GM12878 (cell line): Measurements from ENCODE around the gene MSI2. TPM values are rescaled to one million over a fixed set of nuclear protein-coding genes. Genes with fewer than 3 reads are reported as not detected.

Experiments used
- ATAC-seq: fragments of 200-7000 bp; cut with Tn5 transposase; 3 replicates; pipeline ENCODE4 v1.9.1; 2020; ENCODE audit warnings: mild to moderate bottlenecking, moderate library complexity
- BruUV-seq: library from RNA; stranded (reverse); fragments of 400-500 nt; replicated peaks from 2 replicates; lab custom pipeline; 2021; lab: Mats Ljungman, UMichigan
- CTCF ChIA-PET: fragments of 300-600 bp; sonication (Branson Sonifier 250); formaldehyde crosslinking; extraction: SDS; loops from one replicate; lab custom pipeline; 2021; ENCODE audit warnings: inconsistent platforms; lab: Yijun Ruan, JAX
- POLR2A ChIA-PET: fragments of 350-600 bp; formaldehyde crosslinking; extraction: SDS; loops from one replicate; lab custom pipeline; 2021; ENCODE audit warnings: inconsistent platforms; lab: Charles Lee
- RAD21 ChIA-PET: fragments of 300-600 bp; sonication (Branson Sonifier 250); formaldehyde crosslinking; loops from one replicate; lab custom pipeline; 2023; ENCODE audit warnings: antibody characterized with exemption; ENCODE audit not compliant: unreplicated experiment; lab: Charles Lee
- SMC1A ChIA-PET: fragments of 300-600 bp; sonication (Branson Sonifier 250); formaldehyde crosslinking; loops from one replicate; lab custom pipeline; 2023; ENCODE audit not compliant: unreplicated experiment, uncharacterized antibody; lab: Charles Lee
- DNase-seq: peaks from one replicate; pipeline ENCODE4 v3.0.0-alpha.2; 2011; ENCODE audit warnings: low read depth, low spot score
- FAIRE-seq: peaks from 3 replicates; lab custom pipeline; 2011; peaks lifted over from hg19 to GRCh38; lab: Jason Lieb, UNC
- H2AFZ ChIP-seq: 2 replicates; pipeline ENCODE4 v1.6.0; 2011; ENCODE audit warnings: low read depth, low read length, control low read depth; ENCODE audit not compliant: control insufficient read depth
- H3K27ac ChIP-seq: 2 replicates; pipeline ENCODE4 v1.5.1; 2011; ENCODE audit warnings: control low read depth; ENCODE audit not compliant: control insufficient read depth, insufficient read depth
- H3K27me3 ChIP-seq, 2 experiments: replicated peaks in 1 of 2; 2 replicates each; pipeline versions ENCODE4 v1.6.0 to v1.6.1; 2011; ENCODE audit warnings: low read length in 1 of 2; ENCODE audit not compliant: control insufficient read depth in 2 of 2, insufficient read depth in 2 of 2
- H3K36me3 ChIP-seq, 2 experiments: 2 replicates each; pipeline ENCODE4 v1.5.1; 2011; ENCODE audit warnings: low read length in 1 of 2; ENCODE audit not compliant: control insufficient read depth in 2 of 2, insufficient read depth in 2 of 2
- H3K4me1 ChIP-seq: 2 replicates; pipeline ENCODE4 v1.6.1; 2011; ENCODE audit warnings: mild to moderate bottlenecking, low read length, moderate library complexity, mixed read lengths; ENCODE audit not compliant: control insufficient read depth, insufficient read depth
- H3K4me2 ChIP-seq: 2 replicates; pipeline ENCODE4 v1.6.0; 2011; ENCODE audit warnings: control low read depth; ENCODE audit not compliant: control insufficient read depth, insufficient read depth
- H3K4me3 ChIP-seq: fragments of 200-600 bp; sonication (generic); 2 replicates; pipeline ENCODE4 v1.5.1; 2016
- H3K79me2 ChIP-seq: 2 replicates; pipeline ENCODE4 v1.6.0; 2011; ENCODE audit warnings: low read length; ENCODE audit not compliant: control insufficient read depth, insufficient read depth
- H3K9ac ChIP-seq: 2 replicates; pipeline ENCODE4 v1.8.0; 2011; ENCODE audit warnings: low read length, control low read depth, mixed read lengths; ENCODE audit not compliant: control insufficient read depth, insufficient read depth
- H3K9me3 ChIP-seq: replicated peaks from 3 replicates; pipeline ENCODE4 v1.5.1; 2011; ENCODE audit warnings: mild to moderate bottlenecking, low read length; ENCODE audit not compliant: control insufficient read depth, insufficient read depth
- H4K20me1 ChIP-seq: 2 replicates; pipeline ENCODE4 v1.6.0; 2011; ENCODE audit not compliant: control insufficient read depth, insufficient read depth
- BRCA1 ChIP-seq: IDR thresholded peaks from 2 replicates; pipeline ENCODE4 v1.6.1; 2011; ENCODE audit warnings: low read depth, low read length, improper control_type of control experiment
- CEBPB ChIP-seq, 2 experiments: fragments of 150-350 bp in 1 of 2; IDR thresholded peaks; 2 replicates each; pipeline ENCODE4 v1.6.1; 2012 to 2014; ENCODE audit warnings: low read depth in 2 of 2, low read length in 2 of 2, borderline replicate concordance in 1 of 2, inconsistent platforms in 1 of 2
- FOS ChIP-seq: IDR thresholded peaks from 3 replicates; pipeline ENCODE4 v1.6.1; 2011; ENCODE audit warnings: borderline replicate concordance; ENCODE audit not compliant: insufficient read length; ENCODE audit errors: extremely low read depth
- MEF2B ChIP-seq: fragments of 450-650 bp; IDR thresholded peaks from 2 replicates; pipeline ENCODE4 v1.6.1; 2018; ENCODE audit warnings: mild to moderate bottlenecking, moderate library complexity; ENCODE audit not compliant: partially characterized antibody, poor library complexity, severe bottlenecking
- PML ChIP-seq: IDR thresholded peaks from 2 replicates; pipeline ENCODE4 v1.6.1; 2012; ENCODE audit warnings: low read length, inconsistent platforms
- SMC3 ChIP-seq: IDR thresholded peaks from 2 replicates; pipeline ENCODE4 v1.6.1; 2011; ENCODE audit warnings: low read length, improper control_type of control experiment, borderline replicate concordance
- SUZ12 ChIP-seq: fragments of 200-600 bp; sonication (generic); IDR thresholded peaks from one replicate; pipeline ENCODE4 v1.6.1; 2018; ENCODE audit warnings: antibody characterized with exemption, mild to moderate bottlenecking; ENCODE audit not compliant: unreplicated experiment
- TBL1XR1 ChIP-seq: IDR thresholded peaks from 2 replicates; pipeline ENCODE4 v1.6.1; 2012; ENCODE audit warnings: low read depth, low read length, improper control_type of control experiment
- YY1 ChIP-seq: IDR thresholded peaks from 2 replicates; pipeline ENCODE4 v1.6.1; 2011; ENCODE audit warnings: low read depth, mild to moderate bottlenecking, low read length
- ZNF384 ChIP-seq: IDR thresholded peaks from 2 replicates; pipeline ENCODE4 v1.6.1; 2012; ENCODE audit warnings: low read depth, mild to moderate bottlenecking, low read length, improper control_type of control experiment, borderline replicate concordance
- ZNF622 ChIP-seq: fragments of 450-650 bp; IDR thresholded peaks from 2 replicates; pipeline ENCODE4 v1.6.1; 2017; ENCODE audit warnings: mild to moderate bottlenecking, inconsistent platforms
- WGBS: methylation state at CpG from one replicate; pipeline ENCODE4 v1.1.6; 2016; ENCODE audit warnings: low lambda C conversion rate; ENCODE audit not compliant: insufficient replicate concordance, insufficient coverage; ENCODE audit errors: missing lambda C conversion rate; 5-methylcytosine and 5-hydroxymethylcytosine counted together
- in situ Hi-C: fragments of 300-500 bp; cut with MboI; formaldehyde crosslinking; loops from 9 replicates; pipeline ENCODE4 v1.14.3; 2018; ENCODE audit warnings: mixed read lengths
- intact Hi-C: fragments of 100-400 bp; cut with micrococcal nuclease; formaldehyde crosslinking; loops from one replicate; pipeline ENCODE4 v1.14.2; 2022; ENCODE audit not compliant: unreplicated experiment
- polyA plus RNA-seq, 11 experiments: library from polyadenylated mRNA; depleted of rRNA in 4 of 11; unstranded in 6 of 11; stranded (reverse) in 5 of 11; fragments of >200 nt; fragmentation: Nextera tagmentation in 4 of 11; fragmentation: Illumina TruSeq in 1 of 11; extraction: Ambion mirVana in 4 of 11; extraction: Trizol in 1 of 11; gene quantifications; 1 replicate in 1 of 11; 2 replicates in 10 of 11; pipeline versions ENCODE4 v1.2.1 to v1.2.3, GENCODE V29; 2011 to 2016; ENCODE audit warnings: inconsistent platforms in 2 of 11, missing spikeins in 2 of 11, low read depth in 1 of 11
- total RNA-seq, 4 experiments: library from RNA; depleted of rRNA in 3 of 4; stranded (reverse); fragments of >200 nt in 3 of 4; fragmentation: Illumina TruSeq in 1 of 4; extraction: Trizol in 1 of 4; gene quantifications; 2 replicates each; pipeline versions ENCODE4 v1.2.1 to v1.2.3, GENCODE V29; 2013 to 2021
- TF ChIP-seq, protein P1 (sequence below): fragments of 450-650 bp; IDR thresholded peaks from 2 replicates; pipeline ENCODE4 v1.6.1; 2016; ENCODE audit warnings: mild to moderate bottlenecking, moderate library complexity, borderline replicate concordance
- TF ChIP-seq, protein P2 (sequence below): IDR thresholded peaks from 2 replicates; pipeline ENCODE4 v1.6.1; 2012; ENCODE audit warnings: low read depth, low read length, improper control_type of control experiment
- TF ChIP-seq, protein P3 (sequence below): IDR thresholded peaks from 2 replicates; pipeline ENCODE4 v1.6.1; 2012; ENCODE audit warnings: low read depth, low read length, improper control_type of control experiment
- TF ChIP-seq, protein P4 (sequence below): fragments of 450-650 bp; IDR thresholded peaks from 2 replicates; pipeline ENCODE4 v1.6.1; 2017; ENCODE audit warnings: low read depth, mild to moderate bottlenecking, moderate library complexity

The MSI2 gene
- total and polyA plus RNA-seq, 10 of the 15 experiments (the other 5 are each of a cell fraction or from before 2014, with no cell fraction given): 6.1 to 76.1 (median 42.0) TPM

DNA sequence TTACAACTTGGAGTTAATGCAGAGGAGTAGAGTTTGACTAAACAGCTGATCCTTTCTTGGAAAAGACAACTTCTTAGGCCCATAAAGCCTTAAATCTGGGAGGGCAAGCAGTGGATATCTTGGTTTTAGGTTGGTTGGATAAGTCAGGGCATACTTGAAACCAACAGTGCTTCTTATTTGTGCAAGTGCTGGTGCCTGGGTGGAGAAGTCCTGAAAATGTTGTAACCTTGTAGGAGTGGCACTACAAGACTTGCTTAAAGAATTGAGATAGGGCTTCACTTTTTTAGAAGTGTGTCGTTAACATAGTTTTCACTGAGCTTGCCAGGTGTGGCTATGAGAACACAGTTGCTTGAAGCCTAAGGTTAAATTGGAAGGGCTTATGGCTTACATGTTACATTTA is 6.2 kb downstream of the MSI2 start:
- no peak for TF ChIP-seq MEF2B
- TF ChIP-seq BRCA1: no peak
- TF ChIP-seq ZNF384: no peak
- TF ChIP-seq, protein P1, sequence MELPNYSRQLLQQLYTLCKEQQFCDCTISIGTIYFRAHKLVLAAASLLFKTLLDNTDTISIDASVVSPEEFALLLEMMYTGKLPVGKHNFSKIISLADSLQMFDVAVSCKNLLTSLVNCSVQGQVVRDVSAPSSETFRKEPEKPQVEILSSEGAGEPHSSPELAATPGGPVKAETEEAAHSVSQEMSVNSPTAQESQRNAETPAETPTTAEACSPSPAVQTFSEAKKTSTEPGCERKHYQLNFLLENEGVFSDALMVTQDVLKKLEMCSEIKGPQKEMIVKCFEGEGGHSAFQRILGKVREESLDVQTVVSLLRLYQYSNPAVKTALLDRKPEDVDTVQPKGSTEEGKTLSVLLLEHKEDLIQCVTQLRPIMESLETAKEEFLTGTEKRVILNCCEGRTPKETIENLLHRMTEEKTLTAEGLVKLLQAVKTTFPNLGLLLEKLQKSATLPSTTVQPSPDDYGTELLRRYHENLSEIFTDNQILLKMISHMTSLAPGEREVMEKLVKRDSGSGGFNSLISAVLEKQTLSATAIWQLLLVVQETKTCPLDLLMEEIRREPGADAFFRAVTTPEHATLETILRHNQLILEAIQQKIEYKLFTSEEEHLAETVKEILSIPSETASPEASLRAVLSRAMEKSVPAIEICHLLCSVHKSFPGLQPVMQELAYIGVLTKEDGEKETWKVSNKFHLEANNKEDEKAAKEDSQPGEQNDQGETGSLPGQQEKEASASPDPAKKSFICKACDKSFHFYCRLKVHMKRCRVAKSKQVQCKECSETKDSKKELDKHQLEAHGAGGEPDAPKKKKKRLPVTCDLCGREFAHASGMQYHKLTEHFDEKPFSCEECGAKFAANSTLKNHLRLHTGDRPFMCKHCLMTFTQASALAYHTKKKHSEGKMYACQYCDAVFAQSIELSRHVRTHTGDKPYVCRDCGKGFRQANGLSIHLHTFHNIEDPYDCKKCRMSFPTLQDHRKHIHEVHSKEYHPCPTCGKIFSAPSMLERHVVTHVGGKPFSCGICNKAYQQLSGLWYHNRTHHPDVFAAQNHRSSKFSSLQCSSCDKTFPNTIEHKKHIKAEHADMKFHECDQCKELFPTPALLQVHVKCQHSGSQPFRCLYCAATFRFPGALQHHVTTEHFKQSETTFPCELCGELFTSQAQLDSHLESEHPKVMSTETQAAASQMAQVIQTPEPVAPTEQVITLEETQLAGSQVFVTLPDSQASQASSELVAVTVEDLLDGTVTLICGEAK: no peak
- no peak for TF ChIP-seq SMC3
- TF ChIP-seq PML: no peak
- TF ChIP-seq, protein P2, sequence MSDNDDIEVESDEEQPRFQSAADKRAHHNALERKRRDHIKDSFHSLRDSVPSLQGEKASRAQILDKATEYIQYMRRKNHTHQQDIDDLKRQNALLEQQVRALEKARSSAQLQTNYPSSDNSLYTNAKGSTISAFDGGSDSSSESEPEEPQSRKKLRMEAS: no peak
- no peak for TF ChIP-seq TBL1XR1
- TF ChIP-seq, protein P3, sequence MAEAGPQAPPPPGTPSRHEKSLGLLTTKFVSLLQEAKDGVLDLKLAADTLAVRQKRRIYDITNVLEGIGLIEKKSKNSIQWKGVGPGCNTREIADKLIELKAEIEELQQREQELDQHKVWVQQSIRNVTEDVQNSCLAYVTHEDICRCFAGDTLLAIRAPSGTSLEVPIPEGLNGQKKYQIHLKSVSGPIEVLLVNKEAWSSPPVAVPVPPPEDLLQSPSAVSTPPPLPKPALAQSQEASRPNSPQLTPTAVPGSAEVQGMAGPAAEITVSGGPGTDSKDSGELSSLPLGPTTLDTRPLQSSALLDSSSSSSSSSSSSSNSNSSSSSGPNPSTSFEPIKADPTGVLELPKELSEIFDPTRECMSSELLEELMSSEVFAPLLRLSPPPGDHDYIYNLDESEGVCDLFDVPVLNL: no peak
- TF ChIP-seq CEBPB (IDR thresholded peaks at IDR 0.05; ENCODE audit: borderline replicate concordance in 1 of 2, low read depth in 2 of 2, low read length in 2 of 2): no peak
- TF ChIP-seq YY1: no peak
- no peak for TF ChIP-seq SUZ12
- no peak for TF ChIP-seq FOS
- no peak for TF ChIP-seq ZNF622
- TF ChIP-seq, protein P4, sequence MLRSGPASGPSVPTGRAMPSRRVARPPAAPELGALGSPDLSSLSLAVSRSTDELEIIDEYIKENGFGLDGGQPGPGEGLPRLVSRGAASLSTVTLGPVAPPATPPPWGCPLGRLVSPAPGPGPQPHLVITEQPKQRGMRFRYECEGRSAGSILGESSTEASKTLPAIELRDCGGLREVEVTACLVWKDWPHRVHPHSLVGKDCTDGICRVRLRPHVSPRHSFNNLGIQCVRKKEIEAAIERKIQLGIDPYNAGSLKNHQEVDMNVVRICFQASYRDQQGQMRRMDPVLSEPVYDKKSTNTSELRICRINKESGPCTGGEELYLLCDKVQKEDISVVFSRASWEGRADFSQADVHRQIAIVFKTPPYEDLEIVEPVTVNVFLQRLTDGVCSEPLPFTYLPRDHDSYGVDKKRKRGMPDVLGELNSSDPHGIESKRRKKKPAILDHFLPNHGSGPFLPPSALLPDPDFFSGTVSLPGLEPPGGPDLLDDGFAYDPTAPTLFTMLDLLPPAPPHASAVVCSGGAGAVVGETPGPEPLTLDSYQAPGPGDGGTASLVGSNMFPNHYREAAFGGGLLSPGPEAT: no peak
- no peak for DNase-seq
- Histone ChIP-seq H3K9me3 (no peaks in the 10 kb centered on the region), H3K9ac (no peak overlapping the region), H3K79me2 (peaks cover 69% of the 10 kb centered on the region), H2AFZ (no peak overlapping the region), H3K4me1 (peaks cover 4% of the 10 kb centered on the region; the same call in 1 of the 2 replicates), H3K4me3 (no peak overlapping the region; the same call in 1 of the 2 replicates), H3K27me3 (no peaks in the 10 kb centered on the region), H4K20me1 (no peaks in the 10 kb centered on the region), H3K27ac (no peak overlapping the region), H3K36me3 (peaks cover 11 to 23% of the 10 kb centered on the region in 2 experiments), H3K4me2 (no peak overlapping the region; the same call in 1 of the 2 replicates)
- ChIA-PET CTCF (interaction anchor here (1.0 to 7.2 kb wide), 3 partner anchors 19 to 289 kb away, joined by 3 to 61 read pairs (median 3); no protein-coding TSS in a partner anchor), RAD21 (interaction anchor here (0.7 kb wide), 1 partner anchor 22 kb away, joined by 3 read pairs; no protein-coding TSS in a partner anchor), POLR2A (interaction anchor here (0.5 kb wide), 1 partner anchor 9 kb away, joined by 5 read pairs; no protein-coding TSS in a partner anchor), SMC1A (interaction anchor here (0.8 to 1.8 kb wide), 3 partner anchors 19 to 177 kb away, joined by 3 to 5 read pairs (median 4); no protein-coding TSS in a partner anchor)
- 100% methylated on average over 1 of the region's 1 CpG for WGBS
- in situ Hi-C loops: no loop called here
- BruUV-seq: no TSS peak
- no peak for FAIRE-seq
- intact Hi-C loops: no loop called here
- no peak for ATAC-seq
